ENCODE results near the gene CBLB. TPM values are rescaled to one million over a fixed set of nuclear protein-coding genes. Genes with fewer than 3 reads are reported as not detected.

CBLB gene
- total and polyA plus RNA-seq, 12 donors = 20.4 to 58.9 (median 33.5) TPM

- Histone ChIP-seq H3K4me3 (no peak overlapping the region), H3K9me3 (replicated peaks in 1 of 3) (no peaks in the 10 kb centered on the region)
- WGBS, 4 donors = 92 to 96% (median 95%) methylated on average over 2 of the region's 2 CpGs
Measured at GRCh38 chr3:105772635-105773034, 96.2 kb downstream of the CBLB start.

GRCh38 chr3:105771392-105771791, 97.4 kb downstream of the CBLB start:
- TF ChIP-seq POLR2A (IDR thresholded peaks at IDR 0.05) = no peak
- no peak for TF ChIP-seq CTCF (IDR thresholded peaks at IDR 0.05)
- 91 to 100% (median 96%) methylated on average over 1 of the region's 1 CpG for WGBS, 4 donors
- no peaks in the 10 kb centered on the region for H3K9me3 ChIP-seq (replicated peaks in 1 of 3)
- peaks cover 0 to 13% of the 10 kb centered on the region in 2 donors for H3K4me1 ChIP-seq (replicated peaks in 1 of 2)
- H3K27ac ChIP-seq = no peak overlapping the region
- intact Hi-C loops (cut with DNase I) = no loop called here
- H3K27me3 ChIP-seq = no peaks in the 10 kb centered on the region
- H3K36me3 ChIP-seq (replicated peaks in 1 of 2) = no peaks in the 10 kb centered on the region
- no peak for DNase-seq
- no peak overlapping the region for H3K4me3 ChIP-seq

More at GRCh38 chr3:105772635-105773034, 96.2 kb downstream of the CBLB start:
- no peak for DNase-seq
- intact Hi-C loops (cut with DNase I) = no loop called here
- TF ChIP-seq POLR2A (IDR thresholded peaks at IDR 0.05) (no peak), CTCF (IDR thresholded peaks at IDR 0.05) (no peak)
- peaks cover 0 to 13% of the 10 kb centered on the region in 2 donors for H3K4me1 ChIP-seq (replicated peaks in 1 of 2)
- H3K27me3 ChIP-seq = no peaks in the 10 kb centered on the region
- no peak overlapping the region for H3K27ac ChIP-seq
- no peaks in the 10 kb centered on the region for H3K36me3 ChIP-seq (replicated peaks in 1 of 2)

DNA sequence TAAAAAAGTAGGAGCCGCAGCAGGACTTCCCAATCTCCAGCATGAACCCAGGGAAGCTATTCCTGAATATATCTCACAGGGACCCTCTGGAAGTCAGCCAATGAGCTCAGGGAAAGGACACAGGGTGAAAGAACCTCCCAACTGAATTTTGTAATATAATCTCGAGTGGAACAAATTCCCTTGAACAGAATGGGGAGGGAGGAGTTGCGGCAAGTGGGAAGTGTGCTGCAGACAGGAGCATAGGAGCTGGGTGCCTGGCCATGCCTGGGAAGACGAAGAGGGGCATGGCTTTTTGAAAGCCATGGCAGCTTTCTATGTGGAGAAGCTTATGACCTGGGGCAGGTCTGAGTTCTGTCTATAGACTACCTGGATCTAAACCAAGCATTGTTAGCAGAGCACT, 98.4 kb downstream of the CBLB start:
- intact Hi-C loops (cut with DNase I) = no loop called here
- Histone ChIP-seq H3K9me3 (replicated peaks in 1 of 3) (no peaks in the 10 kb centered on the region), H3K36me3 (replicated peaks in 1 of 2) (no peaks in the 10 kb centered on the region), H3K4me3 (no peak overlapping the region), H3K4me1 (replicated peaks in 1 of 2) (peaks cover 0 to 13% of the 10 kb centered on the region in 2 donors), H3K27me3 (no peaks in the 10 kb centered on the region), H3K27ac (no peak overlapping the region)
- WGBS, 4 donors = 86 to 92% (median 89%) methylated on average over 4 of the region's 4 CpGs
- TF ChIP-seq POLR2A (IDR thresholded peaks at IDR 0.05) (no peak), CTCF (IDR thresholded peaks at IDR 0.05) (no peak)
- no peak for DNase-seq

DNA sequence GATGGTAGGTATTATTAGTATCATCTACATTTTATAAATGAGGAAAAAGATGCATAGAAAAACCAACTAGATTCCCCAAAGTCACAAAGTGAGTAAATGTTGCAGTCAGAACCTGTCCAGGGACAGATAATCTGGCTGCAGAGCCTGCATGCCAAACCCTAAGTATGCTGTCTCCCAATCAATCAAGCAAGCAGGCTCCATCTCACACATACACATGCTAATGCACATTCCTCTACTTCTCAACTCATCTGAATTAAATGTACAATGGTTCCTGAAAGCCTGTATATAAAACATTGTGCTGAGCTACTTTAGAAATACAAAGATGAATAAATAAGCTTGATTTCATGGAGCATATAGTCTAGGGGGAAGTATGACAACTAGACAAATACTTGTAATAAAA, 101.0 kb downstream of the CBLB start:
- no peaks in the 10 kb centered on the region for H3K4me1 ChIP-seq (replicated peaks in 1 of 2)
- TF ChIP-seq POLR2A (IDR thresholded peaks at IDR 0.05) (no peak), CTCF (IDR thresholded peaks at IDR 0.05) (no peak)
- no peaks in the 10 kb centered on the region for H3K27me3 ChIP-seq
- H3K27ac ChIP-seq = no peak overlapping the region
- no peaks in the 10 kb centered on the region for H3K9me3 ChIP-seq (replicated peaks in 1 of 3)
- intact Hi-C loops (cut with DNase I) = no loop called here
- H3K36me3 ChIP-seq (replicated peaks in 1 of 2) = no peaks in the 10 kb centered on the region
- H3K4me3 ChIP-seq = no peak overlapping the region
- no peak for DNase-seq

Data from adrenal gland (tissue), 12 donors.